Activated naive CD4-positive, alpha-beta T cell treated with anti-CD3 and anti-CD28 coated beads, Interleukin-2, amount 50 U/mL, for 16 hours (primary cell): ENCODE data around the gene TUBA1C.
"Not testable (repeated sequence)": the region's sequence is repeated elsewhere in the genome, so short reads cannot be mapped to it uniquely, and the experiment has no call there.

Experiments
- DNase-seq: peaks from one replicate; pipeline ENCODE4 v3.0.0-alpha.2; 2020

TUBA1C gene

GRCh38 chr12:49314811-49315210 lies 49.9 kb downstream of the TUBA1C start:
- DNase-seq: no peak

GRCh38 chr12:49317118-49317517 lies 52.2 kb downstream of the TUBA1C start:
- DNase-seq: not testable (repeated sequence)

DNA sequence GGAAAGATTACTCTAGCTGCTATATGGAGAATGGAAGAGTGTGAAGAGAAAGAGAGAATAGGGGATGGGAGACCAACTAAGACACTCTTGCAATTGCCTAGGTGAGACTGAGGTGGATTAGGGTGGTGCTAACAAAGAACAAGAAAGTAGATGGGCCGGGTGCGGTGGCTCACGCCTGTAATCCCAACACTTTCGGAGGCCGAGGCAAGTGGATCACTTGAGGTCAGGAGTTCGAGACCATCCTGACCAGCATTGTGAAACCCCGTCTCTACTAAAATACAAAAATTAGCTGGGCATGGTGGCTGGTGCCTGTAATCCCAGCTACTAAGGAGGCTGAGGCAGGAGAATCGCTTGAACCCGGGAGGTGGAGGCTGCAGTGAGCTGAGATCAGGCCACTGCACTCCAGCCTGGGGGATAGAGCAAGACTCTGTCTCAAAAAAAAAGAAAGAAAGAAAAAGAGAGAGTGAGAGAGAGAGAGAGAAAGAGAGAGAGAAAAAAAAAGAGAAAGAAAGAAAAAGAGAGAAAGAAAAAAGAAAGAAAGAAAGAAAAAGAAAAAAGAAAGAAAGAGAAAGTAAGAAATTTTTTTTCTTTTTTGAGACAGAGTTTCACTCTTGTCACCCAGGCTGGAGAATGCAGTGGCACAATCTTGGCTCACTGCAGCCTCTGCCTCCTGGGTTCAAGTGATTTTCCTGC lies 55.7 kb downstream of the TUBA1C start:
- DNase-seq: not testable (repeated sequence)

GRCh38 chr12:49322367-49322707 lies 57.5 kb downstream of the TUBA1C start:
- DNase-seq: no peak

- peak; percentile 96 for DNase-seq
Observed at GRCh38 chr12:49322708-49323523, 58.0 kb downstream of the TUBA1C start, which contains the start of gene TROAP. TROAP (plus strand) TSS chr12:49323255; CDS start chr12:49323609, 354 bp downstream.

DNA sequence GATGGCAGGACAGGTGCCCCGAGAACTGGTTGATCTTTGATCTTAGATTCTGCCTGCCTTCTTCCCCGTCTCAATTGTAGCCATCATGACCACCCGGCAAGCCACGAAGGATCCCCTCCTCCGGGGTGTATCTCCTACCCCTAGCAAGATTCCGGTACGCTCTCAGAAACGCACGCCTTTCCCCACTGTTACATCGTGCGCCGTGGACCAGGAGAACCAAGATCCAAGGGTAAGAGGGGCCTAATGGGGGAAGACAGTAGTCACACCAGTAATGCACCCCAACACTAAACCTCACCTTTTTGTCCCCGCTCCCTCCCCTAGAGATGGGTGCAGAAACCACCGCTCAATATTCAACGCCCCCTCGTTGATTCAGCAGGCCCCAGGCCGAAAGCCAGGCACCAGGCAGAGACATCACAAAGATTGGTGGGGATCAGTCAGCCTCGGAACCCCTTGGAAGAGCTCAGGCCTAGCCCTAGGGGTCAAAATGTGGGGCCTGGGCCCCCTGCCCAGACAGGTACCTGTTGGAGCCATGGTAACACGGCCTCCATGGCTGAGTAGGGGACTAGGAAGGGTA lies 58.7 kb downstream of the TUBA1C start:
- no peak for DNase-seq
